Tibial nerve (tissue), 4 donors: ENCODE measurements around the gene LIMK1. TPM values are rescaled to one million over a fixed set of nuclear protein-coding genes. Genes with fewer than 3 reads are reported as not detected.

Source experiments
- DNase-seq, 2 donors: peaks; one replicate each; pipeline ENCODE4 v3.0.0-alpha.2; 2019; ENCODE audit warnings: low spot score in 2 of 2
- H3K27ac ChIP-seq, 4 donors: fragments of 200-600 bp; sonication (generic) in 3 of 4; one replicate each; pipeline ENCODE4 v1.5.1; 2017 to 2019; ENCODE audit warnings: mild to moderate bottlenecking in 1 of 4
- H3K27me3 ChIP-seq, 2 donors: fragments of 200-600 bp; sonication (generic) in 1 of 2; one replicate each; pipeline versions ENCODE4 v1.5.1 to v1.6.0; 2017 to 2019
- H3K36me3 ChIP-seq, 3 donors: fragments of 200-600 bp; sonication (generic); one replicate each; pipeline ENCODE4 v1.5.1; 2018 to 2019
- H3K4me1 ChIP-seq, 4 donors: fragments of 200-600 bp; sonication (generic) in 3 of 4; one replicate each; pipeline ENCODE4 v1.5.1; 2017 to 2019
- H3K4me3 ChIP-seq, 4 donors: fragments of 200-600 bp; sonication (generic) in 3 of 4; one replicate each; pipeline ENCODE4 v1.5.1; 2017 to 2019; ENCODE audit warnings: mild to moderate bottlenecking in 1 of 4, moderate library complexity in 1 of 4
- H3K9me3 ChIP-seq, 4 donors: fragments of 200-600 bp; sonication (generic) in 3 of 4; one replicate each; pipeline ENCODE4 v1.5.1; 2017 to 2019
- CTCF ChIP-seq, 5 experiments: fragments of 200-600 bp in 3 of 5; fragments of 450-650 bp in 2 of 5; sonication (generic) in 3 of 5; IDR thresholded peaks; one replicate each; pipeline ENCODE4 v1.5.1; 2016 to 2019; ENCODE audit warnings: antibody characterized with exemption in 5 of 5, mild to moderate bottlenecking in 3 of 5, moderate library complexity in 2 of 5
- EP300 ChIP-seq, 2 donors: sonication (generic); formaldehyde crosslinking; IDR thresholded peaks; one replicate each; pipeline ENCODE4 v1.6.1; 2017; ENCODE audit warnings: antibody characterized with exemption in 2 of 2, mild to moderate bottlenecking in 1 of 2
- POLR2A ChIP-seq, 2 donors: fragments of 450-650 bp; IDR thresholded peaks; one replicate each; pipeline ENCODE4 v1.6.1; 2017; ENCODE audit warnings: antibody characterized with exemption in 2 of 2, mild to moderate bottlenecking in 2 of 2, moderate library complexity in 2 of 2
- WGBS, 2 donors: methylation state at CpG; one replicate each; pipeline ENCODE4 v1.1.5; 2018; 5-methylcytosine and 5-hydroxymethylcytosine counted together
- total RNA-seq, 4 donors: library from RNA; depleted of rRNA; stranded (reverse); fragments of >200 nt; gene quantifications; one replicate each; pipeline ENCODE4 v1.1.0, GENCODE V29; 2016

The LIMK1 gene
- total RNA-seq, 4 donors from 2014 or later, result 14.4 to 30.3 (median 17.0) TPM

- H3K27me3 ChIP-seq, result no peaks in the 10 kb centered on the region
- no peaks in the 10 kb centered on the region for H3K9me3 ChIP-seq
- 81 to 90% methylated on average over 9 of the region's 9 CpGs for WGBS, 2 donors
- H3K36me3 ChIP-seq, result peaks cover 0 to 14% (median 0%) of the 10 kb centered on the region in 3 donors
- H3K4me3 ChIP-seq, result peak overlapping the region in 1 of 4 donors; percentile 94
- H3K27ac ChIP-seq, result peak overlapping the region in 1 of 4 donors; percentile 12
- peaks cover 0 to 24% (median 15%) of the 10 kb centered on the region in 4 donors for H3K4me1 ChIP-seq
- DNase-seq, result no peak
- TF ChIP-seq CTCF (IDR thresholded peaks at IDR 0.05) (no peak), EP300 (IDR thresholded peaks at IDR 0.05) (no peak), POLR2A (IDR thresholded peaks at IDR 0.05) (no peak)
Observed at GRCh38 chr7:74082770-74083116, 861 bp upstream of the LIMK1 start.

- Histone ChIP-seq H3K27ac (peak overlapping the region; percentile 59 to 87 (median 81)), H3K4me1 (peaks cover 0 to 24% (median 15%) of the 10 kb centered on the region in 4 donors), H3K36me3 (peaks cover 0 to 26% (median 0%) of the 10 kb centered on the region in 3 donors), H3K9me3 (no peaks in the 10 kb centered on the region), H3K4me3 (peak overlapping the region; percentile 72 to 94 (median 77)), H3K27me3 (no peaks in the 10 kb centered on the region)
- 2 to 3% methylated on average over 22 to 24 of the region's 61 CpGs for WGBS, 2 donors
- no peak for TF ChIP-seq CTCF (IDR thresholded peaks at IDR 0.05)
- no peak for TF ChIP-seq POLR2A (IDR thresholded peaks at IDR 0.05)
- TF ChIP-seq EP300 (IDR thresholded peaks at IDR 0.05), result no peak
- no peak for DNase-seq
Observed at GRCh38 chr7:74083928-74084721, 521 bp downstream of the LIMK1 start.

GRCh38 chr7:74084722-74085578, 1.3 kb downstream of the LIMK1 start:
- no peak for DNase-seq
- Histone ChIP-seq H3K27me3 (no peaks in the 10 kb centered on the region), H3K4me1 (peaks cover 0 to 24% (median 15%) of the 10 kb centered on the region in 4 donors), H3K4me3 (peak overlapping the region; percentile 72 to 94 (median 77)), H3K9me3 (no peaks in the 10 kb centered on the region), H3K36me3 (peaks cover 0 to 34% (median 0%) of the 10 kb centered on the region in 3 donors), H3K27ac (peak overlapping the region; percentile 59 to 87 (median 81))
- TF ChIP-seq CTCF (IDR thresholded peaks at IDR 0.05), result no peak
- TF ChIP-seq POLR2A (IDR thresholded peaks at IDR 0.05), result no peak
- TF ChIP-seq EP300 (IDR thresholded peaks at IDR 0.05), result no peak
- WGBS, 2 donors, result 69 to 73% methylated on average over 6 of the region's 6 CpGs

- no peaks in the 10 kb centered on the region for H3K9me3 ChIP-seq
- H3K27ac ChIP-seq, result no peak overlapping the region
- H3K4me1 ChIP-seq, result peaks cover 0 to 31% (median 24%) of the 10 kb centered on the region in 4 donors
- no peak for TF ChIP-seq POLR2A (IDR thresholded peaks at IDR 0.05)
- no peak for TF ChIP-seq CTCF (IDR thresholded peaks at IDR 0.05)
- no peak for TF ChIP-seq EP300 (IDR thresholded peaks at IDR 0.05)
- H3K36me3 ChIP-seq, result peaks cover 0 to 40% (median 0%) of the 10 kb centered on the region in 3 donors
- DNase-seq, result no peak
- no peaks in the 10 kb centered on the region for H3K27me3 ChIP-seq
- no peak overlapping the region for H3K4me3 ChIP-seq
- 90 to 94% methylated on average over 10 of the region's 10 CpGs for WGBS, 2 donors
Observed at GRCh38 chr7:74087791-74088453, 4.3 kb downstream of the LIMK1 start.
